GM21381 (cell line): ENCODE measurements around the gene CILP.

Experiments used
- ATAC-seq: cut with Tn5 transposase; IDR thresholded peaks from one replicate; pipeline ENCODE4 v1.9.1; 2021; ENCODE audit warnings: mild to moderate bottlenecking, moderate library complexity; ENCODE audit not compliant: unreplicated experiment

CILP gene

DNA sequence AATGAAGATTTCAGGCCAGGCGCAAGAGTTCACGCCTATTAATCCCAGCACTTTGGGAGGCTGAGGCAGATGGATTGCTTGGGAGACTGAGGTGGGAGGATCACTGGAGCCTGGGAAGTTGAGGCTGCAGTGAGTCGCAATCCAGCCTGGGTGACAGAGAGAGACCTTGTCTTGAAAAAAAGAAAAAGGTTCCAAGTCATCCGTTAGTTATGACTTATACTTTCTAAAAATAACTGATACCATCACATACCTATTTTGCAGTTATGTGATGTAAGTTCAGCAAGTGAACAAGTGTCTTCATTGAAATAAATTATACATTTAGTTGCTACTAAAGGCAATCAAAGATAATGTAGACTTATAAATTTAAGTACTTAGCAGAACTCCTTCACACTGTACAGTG lies 48.2 kb downstream of the CILP start:
- ATAC-seq, result no peak

DNA sequence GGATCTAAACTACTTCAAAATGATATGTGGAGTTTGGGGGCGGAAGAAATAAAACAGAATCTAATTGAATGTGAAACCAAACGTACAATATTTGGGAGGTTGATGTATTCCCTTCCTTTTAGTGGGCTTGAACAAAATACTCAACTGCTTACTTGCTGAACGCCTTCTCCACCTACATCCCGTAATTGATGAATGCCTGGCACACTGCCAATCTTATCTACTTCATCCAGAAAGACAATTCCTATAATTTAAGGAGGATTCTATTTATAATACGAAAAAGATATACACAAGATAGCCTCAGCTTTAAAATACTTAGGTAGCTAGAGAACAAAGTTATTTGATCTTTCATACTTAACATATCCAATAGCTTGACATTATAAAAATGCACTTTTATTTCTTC lies 54.6 kb downstream of the CILP start:
- no peak for ATAC-seq

DNA sequence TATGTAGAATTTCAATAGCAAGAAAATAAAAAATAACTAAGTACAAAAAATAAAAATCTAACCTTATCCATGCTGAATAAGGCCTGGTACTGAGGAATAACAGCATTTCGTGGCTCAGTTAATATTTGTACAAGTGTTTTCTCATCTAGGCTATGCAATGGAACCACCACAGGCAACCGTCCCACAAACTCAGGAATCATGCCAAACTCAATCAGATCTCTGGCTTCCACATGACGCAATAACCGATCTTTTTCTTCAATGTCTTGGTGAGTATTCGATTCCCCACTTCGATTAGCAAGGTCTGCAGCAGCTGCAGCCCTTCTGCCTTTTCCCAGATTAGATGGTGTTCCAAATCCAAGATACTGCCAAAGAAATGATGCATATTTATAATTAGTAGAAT lies 56.6 kb downstream of the CILP start:
- no peak for ATAC-seq

DNA sequence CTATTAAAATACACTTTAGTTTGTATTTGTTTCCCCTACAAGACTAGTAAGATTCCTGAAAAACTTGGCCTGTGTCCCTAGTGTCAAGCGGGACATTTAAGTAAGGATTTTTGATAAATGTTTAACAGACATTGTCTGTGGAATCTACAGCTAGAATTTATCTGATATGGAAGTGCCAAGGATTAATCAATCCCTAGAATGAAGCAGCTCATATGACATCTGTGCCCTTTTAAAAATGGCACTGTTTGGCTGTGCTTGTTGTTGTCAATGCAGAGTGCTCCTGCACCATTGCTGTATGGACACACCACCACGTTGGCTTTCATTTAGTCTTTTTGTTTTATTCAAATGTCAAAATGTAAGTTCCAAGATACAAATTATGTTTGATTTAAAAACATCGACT lies 63.4 kb downstream of the CILP start:
- no peak for ATAC-seq

DNA sequence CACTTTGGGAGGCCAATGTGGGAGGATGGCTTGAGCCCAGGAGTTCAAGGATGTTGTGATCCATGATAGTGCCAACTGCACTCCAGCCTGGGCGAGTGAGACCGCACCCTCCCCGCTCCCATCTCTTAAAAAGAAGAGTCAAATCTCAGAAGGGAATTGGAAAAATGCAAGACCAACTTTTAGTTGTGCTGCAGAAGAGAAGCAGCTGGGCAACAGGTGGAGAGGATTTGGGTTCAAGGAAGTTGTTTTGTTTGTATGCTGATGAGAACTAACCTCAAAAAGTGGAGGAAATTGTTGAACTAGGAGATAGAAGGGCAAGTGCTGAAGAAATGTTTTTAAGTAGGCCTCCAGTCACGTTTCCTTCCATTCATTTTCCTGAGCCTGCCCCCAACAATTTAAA lies 64.8 kb downstream of the CILP start:
- no peak for ATAC-seq
